ENCODE results near the gene XXYLT1. TPM values are rescaled to one million over a fixed set of nuclear protein-coding genes. Genes with fewer than 3 reads are reported as not detected.

Gene XXYLT1
- total RNA-seq, 2 experiments from 2014 or later: 3.1 to 3.7 TPM

- Mint-ChIP-seq H3K4me3 (no peak overlapping the region), H3K27me3 (no peaks in the 10 kb centered on the region), H3K4me1 (ENCODE audit: low read depth) (peaks cover 16% of the 10 kb centered on the region), H3K9me3 (no peaks in the 10 kb centered on the region), H3K36me3 (ENCODE audit: low read depth) (no peaks in the 10 kb centered on the region), H3K27ac (no peak overlapping the region)
- no peak overlapping the region for H3K4me3 ChIP-seq (ENCODE audit: low read length)
- no peak for TF ChIP-seq CTCF (IDR thresholded peaks at IDR 0.05)
- peaks cover 0 to 4% of the 10 kb centered on the region in 2 experiments for H3K9me3 ChIP-seq (ENCODE audit: control insufficient read depth in 1 of 2, insufficient read depth in 1 of 2, low read length in 2 of 2)
- peaks cover 3% of the 10 kb centered on the region for H3K4me1 ChIP-seq (ENCODE audit: insufficient read depth, low read length)
- H3K36me3 ChIP-seq (ENCODE audit: insufficient read depth, low read length): no peaks in the 10 kb centered on the region
- ATAC-seq (ENCODE audit: poor library complexity): no peak
- POLR2A ChIA-PET: no interaction called here
- no peaks in the 10 kb centered on the region for H3K27me3 ChIP-seq (ENCODE audit: control insufficient read depth in 1 of 2, insufficient read depth in 2 of 2, low read length in 2 of 2)
- H3K27ac ChIP-seq (ENCODE audit: low read depth in 1 of 2, low read length in 2 of 2): no peak overlapping the region
- CTCF ChIA-PET: no interaction called here
- intact Hi-C loops (cut with DNase I, micrococcal nuclease): no loop called here
- peak in 1 of 14 experiments; percentile 3 for DNase-seq
Measured at GRCh38 chr3:195207056-195207455, 63.9 kb downstream of the XXYLT1 start.

GRCh38 chr3:195204360-195205163 is 66.4 kb downstream of the XXYLT1 start:
- peak in 1 of 14 experiments; percentile 10 for DNase-seq
- ATAC-seq (ENCODE audit: poor library complexity): no peak

GRCh38 chr3:195203606-195204005 is 67.4 kb downstream of the XXYLT1 start:
- Histone ChIP-seq H3K27me3 (ENCODE audit: control insufficient read depth in 1 of 2, insufficient read depth in 2 of 2, low read length in 2 of 2) (no peaks in the 10 kb centered on the region), H3K4me1 (ENCODE audit: insufficient read depth, low read length) (peaks cover 3% of the 10 kb centered on the region), H3K9me3 (ENCODE audit: control insufficient read depth in 1 of 2, insufficient read depth in 1 of 2, low read length in 2 of 2) (peaks cover 0 to 4% of the 10 kb centered on the region in 2 experiments), H3K27ac (ENCODE audit: low read depth in 1 of 2, low read length in 2 of 2) (no peak overlapping the region), H3K36me3 (ENCODE audit: insufficient read depth, low read length) (no peaks in the 10 kb centered on the region), H3K4me3 (ENCODE audit: low read length) (no peak overlapping the region)
- peaks cover 13% of the 10 kb centered on the region for H3K4me1 Mint-ChIP-seq (ENCODE audit: low read depth)
- peak in 2 of 14 experiments; percentile 15 to 28 for DNase-seq
- ATAC-seq (ENCODE audit: poor library complexity): no peak
- CTCF ChIA-PET: no interaction called here
- H3K27ac Mint-ChIP-seq: peak overlapping the region; percentile 21
- POLR2A ChIA-PET: no interaction called here
- H3K9me3 Mint-ChIP-seq: no peaks in the 10 kb centered on the region
- H3K4me3 Mint-ChIP-seq: no peak overlapping the region
- TF ChIP-seq CTCF (IDR thresholded peaks at IDR 0.05): no peak
- no peaks in the 10 kb centered on the region for H3K36me3 Mint-ChIP-seq (ENCODE audit: low read depth)
- H3K27me3 Mint-ChIP-seq: no peaks in the 10 kb centered on the region
- intact Hi-C loops (cut with DNase I, micrococcal nuclease): no loop called here

More at GRCh38 chr3:195204360-195205163, 66.4 kb downstream of the XXYLT1 start:
- Mint-ChIP-seq H3K9me3 (no peaks in the 10 kb centered on the region), H3K27ac (no peak overlapping the region), H3K4me1 (ENCODE audit: low read depth) (peaks cover 11% of the 10 kb centered on the region), H3K4me3 (no peak overlapping the region), H3K36me3 (ENCODE audit: low read depth) (no peaks in the 10 kb centered on the region), H3K27me3 (no peaks in the 10 kb centered on the region)
- intact Hi-C loops (cut with DNase I, micrococcal nuclease): no loop called here
- H3K4me1 ChIP-seq (ENCODE audit: insufficient read depth, low read length): peaks cover 3% of the 10 kb centered on the region
- POLR2A ChIA-PET: interaction anchor here (0.6 kb wide), 1 partner anchor 538 kb away, joined by 3 read pairs; no protein-coding TSS in a partner anchor
- no peak for TF ChIP-seq CTCF (IDR thresholded peaks at IDR 0.05)
- peaks cover 0 to 4% of the 10 kb centered on the region in 2 experiments for H3K9me3 ChIP-seq (ENCODE audit: control insufficient read depth in 1 of 2, insufficient read depth in 1 of 2, low read length in 2 of 2)
- H3K36me3 ChIP-seq (ENCODE audit: insufficient read depth, low read length): no peaks in the 10 kb centered on the region
- H3K4me3 ChIP-seq (ENCODE audit: low read length): no peak overlapping the region
- no peak overlapping the region for H3K27ac ChIP-seq (ENCODE audit: low read depth in 1 of 2, low read length in 2 of 2)
- H3K27me3 ChIP-seq (ENCODE audit: control insufficient read depth in 1 of 2, insufficient read depth in 2 of 2, low read length in 2 of 2): no peaks in the 10 kb centered on the region
- CTCF ChIA-PET: no interaction called here
